Measurements from ENCODE around the gene CREBBP. TPM values are rescaled to one million over a fixed set of nuclear protein-coding genes. Genes with fewer than 3 reads are reported as not detected.

CREBBP gene
- total and polyA plus RNA-seq, 9 of the 15 experiments (the other 6 are each of a cell fraction or from before 2014, with no cell fraction given), result 0.70 to 24.8 (median 5.6) TPM

GRCh38 chr16:3850544-3850899, 30.0 kb downstream of the CREBBP start:
- Histone ChIP-seq H3K4me1 (replicated peaks in 1 of 2; ENCODE audit: control insufficient read depth in 2 of 2, insufficient read depth in 2 of 2, low read length in 2 of 2) (peaks cover 22 to 30% of the 10 kb centered on the region in 2 experiments; a peak in 4 of 5 replicates), H3K9me3 (replicated peaks; ENCODE audit: control insufficient read depth, insufficient read depth, low read depth, low read length) (no peaks in the 10 kb centered on the region), H3K27me3 (ENCODE audit: control insufficient read depth in 2 of 2, insufficient read depth in 2 of 2, low read length in 2 of 2) (no peaks in the 10 kb centered on the region), H3K27ac (ENCODE audit: extremely low read depth, low read depth, low read length) (no peak overlapping the region), H4K20me1 (replicated peaks; ENCODE audit: control insufficient read depth, insufficient read depth, low read length) (0 out of 2 replicates have a peak, but pooled peaks cover 6% of the 10 kb centered on the region), H3K36me3 (ENCODE audit: control insufficient read depth, insufficient read depth, low read length) (peaks cover 17% of the 10 kb centered on the region; the same call in 2 of the 3 replicates), H3K4me2 (ENCODE audit: insufficient read depth, low read length) (no peak overlapping the region), H3K9ac (ENCODE audit: insufficient read depth in 1 of 2, low read depth in 2 of 2, low read length in 2 of 2) (peak overlapping the region in 1 of 2 experiments; percentile 62; a peak in 2 of 4 replicates), H3K9me1 (ENCODE audit: control insufficient read depth, insufficient read depth, low read length) (no peaks in the 10 kb centered on the region), H3K4me3 (no peak overlapping the region), H3K79me2 (ENCODE audit: control insufficient read depth, insufficient read depth, low read length) (peaks cover 61% of the 10 kb centered on the region), H2AFZ (ENCODE audit: low read depth, low read length) (no peak overlapping the region)
- in situ Hi-C loops (cut with MboI), result no loop called here
- BruUV-seq (replicated peaks), result TSS peak; percentile 69
- FAIRE-seq (no peak), DNase-seq (ENCODE audit: extremely low read depth in 1 of 4, low spot score in 3 of 4) (no peak), ATAC-seq (no peak)
- ChIA-PET CTCF (ENCODE audit: low intra/inter-chr PET ratio) (no interaction called here), POLR2A (interaction anchor here (0.9 to 1.4 kb wide), 2 partner anchors 12 to 61 kb away, joined by 3 to 7 read pairs; no protein-coding TSS in a partner anchor)
- no peak for TF ChIP-seq MLX (CRISPR knock-in tag; conservative IDR thresholded peaks at IDR 0.05)
- TF ChIP-seq CBFA2T2 (conservative IDR thresholded peaks at IDR 0.05), result no peak
- 0 out of 2 replicates have a peak, but pooled peaks have one; percentile 13 for TF ChIP-seq POLR2G (IDR thresholded peaks at IDR 0.05; ENCODE audit: low read depth, low read length)
- TF ChIP-seq TARDBP (IDR thresholded peaks at IDR 0.05), result no peak
- intact Hi-C loops (cut with micrococcal nuclease), result no loop called here
- WGBS (ENCODE audit: insufficient coverage, low coverage, missing lambda C conversion rate), result 97% methylated on average over 10 of the region's 10 CpGs

All from K562 (cell line).